Muscle of back (tissue), 11 donors: Measurements from ENCODE around the gene ABLIM3. TPM values are rescaled to one million over a fixed set of nuclear protein-coding genes. Genes with fewer than 3 reads are reported as not detected.
"Not testable (repeated sequence)": the region's sequence is repeated elsewhere in the genome, so short reads cannot be mapped to it uniquely, and the experiment has no call there.

ENCODE experiments used
- DNase-seq, 3 donors: peaks; one replicate each; pipeline versions ENCODE4 v3.0.0 to v3.0.0-alpha.2; 2013
- polyA plus RNA-seq, 10 donors: library from polyadenylated mRNA; unstranded; fragments of 120-200 nt; gene quantifications; one replicate each; pipeline ENCODE4 v1.2.1, GENCODE V29; 2013; ENCODE audit not compliant: insufficient read length in 10 of 10

ABLIM3 gene
- polyA plus RNA-seq, 10 donors: 57.2 to 111 (median 84.3) TPM

DNA sequence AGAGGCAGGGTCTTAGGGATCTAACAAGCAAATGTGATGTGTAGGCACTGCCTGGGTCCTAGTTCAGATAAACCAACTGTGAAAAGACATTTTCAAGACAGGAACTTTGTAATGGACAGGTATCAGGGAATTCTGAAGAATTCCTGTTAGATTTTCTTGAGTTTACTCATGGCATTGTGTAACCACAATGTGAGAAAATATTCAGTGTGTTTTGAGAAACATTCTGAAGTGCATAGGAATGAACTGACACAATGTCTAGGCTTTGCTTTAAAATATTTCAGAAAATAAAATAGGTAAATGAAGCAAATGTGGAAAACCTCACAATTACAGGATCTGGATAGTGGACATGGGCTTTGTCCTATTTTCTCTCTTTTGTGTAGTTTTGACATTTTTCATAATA is 115.2 kb downstream of the ABLIM3 start:
- no peak for DNase-seq

DNA sequence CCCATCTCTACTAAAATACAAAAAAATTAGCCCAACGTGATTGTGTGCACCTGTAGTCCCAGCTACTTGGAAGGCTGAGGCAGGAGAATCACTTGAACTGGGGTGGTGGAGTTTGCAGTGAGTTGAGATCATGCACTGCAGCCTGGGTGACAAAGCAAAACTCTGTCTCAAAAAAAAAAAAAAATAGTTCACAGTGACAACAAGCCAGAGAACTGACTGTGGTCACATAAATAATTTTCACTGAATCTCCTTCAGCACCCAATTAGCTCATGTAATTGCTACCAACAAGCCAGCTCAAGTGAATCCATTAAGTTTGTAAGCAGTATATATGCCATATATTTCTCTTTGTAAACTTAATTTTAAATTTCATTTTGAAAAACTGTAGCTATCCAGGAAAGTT is 115.8 kb downstream of the ABLIM3 start:
- DNase-seq: no peak

DNA sequence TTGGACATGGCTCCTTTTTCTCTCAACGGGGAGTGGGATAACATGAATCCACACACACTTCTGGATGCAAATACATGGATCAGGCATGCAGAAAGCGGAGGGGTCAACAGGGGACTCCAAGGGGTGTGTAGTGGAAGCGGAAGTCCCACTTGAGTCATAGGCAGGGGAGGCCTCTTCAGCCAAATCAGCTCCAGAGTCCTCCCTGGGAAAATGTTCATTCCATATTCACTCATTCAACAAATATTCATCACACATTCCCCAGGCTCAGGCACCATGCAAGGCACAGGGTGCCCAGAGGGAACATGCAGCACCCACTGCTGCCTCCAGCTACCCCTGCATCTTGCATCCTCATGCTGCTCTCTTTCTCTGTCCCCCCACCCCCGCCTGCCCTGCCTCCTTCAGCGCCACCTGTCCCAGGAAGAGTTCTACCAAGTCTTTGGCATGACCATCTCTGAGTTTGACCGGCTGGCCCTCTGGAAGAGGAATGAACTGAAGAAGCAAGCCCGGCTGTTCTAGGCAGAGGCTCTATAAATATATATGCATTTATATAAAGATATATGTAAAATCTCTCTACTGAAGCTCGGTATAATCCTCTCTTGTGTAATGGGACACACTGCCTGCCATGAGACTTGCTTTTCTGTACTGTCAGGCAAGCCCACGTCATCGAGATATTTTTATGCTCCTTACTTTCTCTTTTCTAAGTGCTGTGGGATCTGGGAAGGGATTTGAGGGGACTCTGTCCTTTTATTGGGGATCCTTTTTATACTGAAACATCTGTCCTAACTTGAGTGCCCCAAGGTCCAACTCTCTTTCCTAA is 116.8 kb downstream of the ABLIM3 start:
- no peak for DNase-seq

DNA sequence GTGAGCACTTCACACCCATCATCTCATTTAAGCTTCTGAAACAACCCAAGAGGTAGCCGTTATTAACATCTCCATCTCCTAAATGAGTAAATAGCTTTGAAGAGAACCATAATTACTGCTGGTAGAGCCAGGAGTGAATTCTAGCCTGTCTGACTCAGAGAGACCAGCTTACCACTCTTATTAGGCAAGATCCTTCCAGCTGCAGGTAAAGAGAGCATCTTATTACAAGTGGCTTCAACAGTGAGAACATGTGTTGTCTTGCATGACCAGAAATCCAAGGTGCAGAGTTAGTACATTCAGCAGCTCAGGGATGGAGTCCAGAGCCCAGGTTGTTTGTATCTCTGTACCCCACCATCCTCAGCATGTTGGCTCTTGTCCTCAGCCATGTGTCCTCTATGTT is 119.5 kb downstream of the ABLIM3 start:
- DNase-seq: no peak

DNA sequence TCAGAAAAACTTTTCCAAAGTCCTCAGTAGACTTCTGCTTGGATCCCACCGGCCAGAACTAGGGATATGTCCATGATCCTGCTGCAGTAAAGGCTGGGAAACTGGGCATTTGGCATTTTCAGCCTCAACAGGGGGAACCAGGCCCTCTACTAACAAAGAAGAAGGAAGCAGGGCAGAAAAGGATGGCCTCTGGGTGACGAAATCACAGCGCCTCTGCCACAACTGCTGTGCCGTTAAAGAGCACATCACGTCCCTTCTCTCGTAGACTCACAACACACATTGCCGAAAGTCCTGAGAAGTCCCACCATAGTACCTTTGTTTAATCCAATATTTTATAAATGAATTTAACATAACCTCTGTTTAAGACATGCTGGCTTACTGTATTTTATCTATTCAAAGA is 120.0 kb downstream of the ABLIM3 start:
- DNase-seq: no peak

DNA sequence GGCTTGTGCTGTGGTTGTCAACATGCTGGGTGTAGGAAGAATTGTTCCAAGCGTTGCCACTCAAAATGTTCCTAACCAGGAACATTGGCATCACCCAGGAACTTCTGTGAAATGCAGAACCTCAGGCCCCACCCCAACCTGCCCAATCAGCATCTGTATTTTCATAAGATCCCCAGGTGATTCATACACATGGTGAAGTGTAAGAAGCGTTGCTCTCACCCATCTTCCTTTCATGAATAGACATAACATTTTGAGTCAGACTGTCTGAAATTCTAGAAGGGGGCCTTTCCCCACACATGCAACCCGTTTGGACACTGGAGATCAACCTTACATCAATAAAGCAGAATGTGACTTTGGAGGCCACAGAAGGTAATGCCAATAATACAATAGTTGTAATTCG is 121.0 kb downstream of the ABLIM3 start:
- DNase-seq: no peak

DNA sequence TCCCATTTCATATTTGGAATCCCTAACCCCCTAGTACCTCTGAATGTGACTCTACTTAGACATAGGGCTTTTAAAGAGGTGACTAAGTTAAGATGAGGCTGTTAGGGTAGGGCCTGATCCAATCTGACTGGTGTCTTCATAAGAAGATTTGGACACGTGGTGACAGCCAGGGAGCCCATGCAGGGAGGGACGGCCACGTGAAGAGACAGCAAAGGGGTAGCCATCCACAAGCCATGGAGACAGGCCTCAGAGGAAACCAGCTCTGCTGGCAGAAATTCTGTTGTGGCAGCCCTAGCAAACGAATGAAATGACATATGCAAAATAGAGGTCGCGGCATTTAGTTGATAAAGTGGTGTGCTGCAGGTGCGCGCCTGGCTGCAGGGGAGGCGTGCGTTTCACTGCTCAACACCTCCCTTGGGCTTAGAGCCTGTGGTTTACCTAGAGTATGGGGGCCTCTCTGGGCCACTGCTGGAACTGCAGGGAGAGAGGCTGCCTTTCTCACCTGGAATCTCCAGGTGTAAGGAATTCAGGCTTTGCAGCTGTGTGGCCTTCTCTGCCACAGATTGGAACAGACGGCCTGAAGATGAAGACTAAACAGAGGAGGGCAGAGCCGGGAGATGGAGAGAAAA is 123.3 kb downstream of the ABLIM3 start:
- DNase-seq: no peak

DNA sequence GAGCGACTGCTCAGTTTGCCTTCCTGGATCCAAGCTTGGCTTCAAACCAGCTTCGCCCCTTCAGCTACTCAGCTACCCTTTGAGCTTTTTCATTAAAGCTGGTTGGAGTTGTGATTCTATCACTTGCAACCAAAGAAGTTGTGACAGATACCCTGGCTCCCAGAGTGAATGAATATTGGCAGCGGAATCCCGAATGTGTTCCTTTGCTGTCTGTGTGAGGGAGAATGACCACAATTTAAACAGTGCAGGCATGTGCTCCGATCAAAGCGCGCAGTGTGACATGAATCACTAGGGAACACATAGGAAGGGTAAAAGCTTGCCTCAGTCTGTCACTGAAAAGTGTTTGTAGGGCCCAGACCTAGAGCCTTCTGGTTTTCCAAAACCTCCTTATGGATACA is 123.8 kb downstream of the ABLIM3 start:
- no peak for DNase-seq

DNA sequence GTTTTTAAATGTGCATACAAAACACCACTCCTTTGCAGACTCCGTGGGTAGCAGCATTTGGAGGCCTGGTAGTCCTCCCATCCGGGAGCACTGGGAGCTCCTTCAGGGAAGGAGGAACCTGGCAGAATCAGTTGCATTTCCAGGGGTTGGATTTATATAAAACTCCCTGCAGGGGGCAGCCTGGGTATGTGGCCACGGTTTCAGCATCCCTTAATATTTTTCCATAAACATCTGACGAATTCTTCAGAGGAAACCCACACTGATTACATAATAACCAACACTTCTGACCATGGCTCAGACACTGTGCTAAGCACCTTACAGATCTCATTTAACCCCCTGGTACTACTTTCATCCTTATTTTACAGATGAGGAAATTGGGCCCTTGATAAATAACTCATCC is 124.3 kb downstream of the ABLIM3 start:
- DNase-seq: no peak

DNA sequence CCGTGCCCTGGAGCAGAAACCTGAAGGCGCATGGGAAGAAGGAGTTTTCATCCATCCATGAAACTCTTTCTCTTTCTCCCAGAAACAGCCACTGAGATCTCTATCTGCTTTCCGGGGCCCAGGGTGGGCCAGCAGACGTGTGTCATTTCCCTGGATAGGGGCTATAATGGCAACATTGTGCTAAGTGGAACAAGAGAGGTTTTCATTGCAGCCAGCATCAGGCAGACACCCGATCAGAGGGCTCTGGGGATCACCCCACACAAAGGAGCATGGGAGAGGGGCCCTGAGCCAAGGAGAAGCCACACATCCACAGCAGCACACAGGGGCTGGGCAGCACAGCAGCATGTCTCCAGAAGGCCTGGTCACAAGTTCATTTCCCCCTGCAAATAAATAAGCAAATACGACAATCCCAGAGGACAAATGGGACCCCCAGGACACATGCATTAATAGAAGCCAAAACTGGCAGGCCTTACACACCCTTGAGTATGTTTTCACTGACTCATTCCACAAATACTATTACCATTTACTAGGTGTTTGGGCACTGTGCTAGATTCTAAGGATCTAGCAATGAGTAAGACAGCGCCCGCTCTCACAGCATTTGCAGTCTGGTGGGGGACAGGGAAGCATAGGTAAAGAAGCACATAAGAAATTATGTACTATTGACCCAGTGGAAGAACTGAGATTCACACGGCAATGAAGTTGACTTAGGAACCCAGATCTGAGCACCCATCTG is 126.1 kb downstream of the ABLIM3 start:
- no peak for DNase-seq

DNA sequence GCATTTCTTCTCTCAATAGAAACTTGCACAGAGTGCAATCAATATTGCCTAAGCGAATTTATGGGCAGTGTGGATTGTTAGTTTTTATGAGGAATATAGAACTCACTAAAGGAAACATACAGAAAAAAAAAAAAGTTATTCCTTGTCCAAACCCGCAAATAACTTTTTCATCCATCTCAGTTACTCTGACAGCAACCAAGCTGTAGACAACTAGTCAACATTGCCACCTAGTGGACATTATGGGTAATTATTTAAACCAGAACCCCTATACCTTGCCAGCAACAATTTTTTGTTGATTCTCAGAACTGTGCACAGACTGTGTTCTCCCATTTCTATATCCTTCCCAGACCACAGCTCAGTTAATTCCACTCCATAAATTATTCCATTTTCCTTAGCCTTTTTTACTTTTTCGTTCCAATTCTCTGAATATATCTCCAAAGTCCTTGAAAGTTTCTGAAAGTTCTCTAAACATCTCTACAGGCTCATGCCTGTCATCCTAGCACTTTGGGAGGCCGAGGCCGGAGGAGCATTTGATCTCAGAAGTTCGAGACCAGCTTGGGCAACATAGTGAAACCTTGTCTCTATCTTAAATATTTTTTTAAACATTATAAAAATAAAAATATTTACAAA is 127.8 kb downstream of the ABLIM3 start:
- DNase-seq: peak in 2 of 3 donors; percentile 16 to 35

DNA sequence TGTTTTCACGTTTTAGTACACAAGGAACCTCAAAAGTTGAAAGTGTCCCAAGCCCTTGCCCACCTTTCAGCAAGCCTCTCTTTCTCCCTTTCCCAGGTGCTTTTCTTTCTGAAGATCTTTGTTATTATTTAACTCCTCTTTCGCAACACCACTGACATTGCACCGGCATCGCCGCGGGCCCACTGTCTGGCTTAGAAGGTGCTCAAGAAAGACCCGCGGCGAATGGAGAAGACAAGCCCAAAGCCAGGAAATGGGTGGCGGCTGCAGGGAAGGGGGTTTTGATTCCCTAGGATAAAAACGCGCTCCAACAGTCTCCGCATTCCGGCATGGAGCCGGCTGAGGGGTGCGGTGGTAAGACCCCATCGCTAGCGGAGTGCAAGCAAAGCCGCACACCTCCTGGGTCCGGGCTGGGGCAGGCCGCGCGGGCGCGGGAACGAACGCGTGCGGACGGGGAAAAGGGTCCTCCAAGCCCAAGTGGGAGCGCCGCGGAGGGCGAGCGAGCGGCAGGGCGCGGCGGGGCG is 130.0 kb downstream of the ABLIM3 start:
- peak in 1 of 3 donors; percentile 10 for DNase-seq

DNA sequence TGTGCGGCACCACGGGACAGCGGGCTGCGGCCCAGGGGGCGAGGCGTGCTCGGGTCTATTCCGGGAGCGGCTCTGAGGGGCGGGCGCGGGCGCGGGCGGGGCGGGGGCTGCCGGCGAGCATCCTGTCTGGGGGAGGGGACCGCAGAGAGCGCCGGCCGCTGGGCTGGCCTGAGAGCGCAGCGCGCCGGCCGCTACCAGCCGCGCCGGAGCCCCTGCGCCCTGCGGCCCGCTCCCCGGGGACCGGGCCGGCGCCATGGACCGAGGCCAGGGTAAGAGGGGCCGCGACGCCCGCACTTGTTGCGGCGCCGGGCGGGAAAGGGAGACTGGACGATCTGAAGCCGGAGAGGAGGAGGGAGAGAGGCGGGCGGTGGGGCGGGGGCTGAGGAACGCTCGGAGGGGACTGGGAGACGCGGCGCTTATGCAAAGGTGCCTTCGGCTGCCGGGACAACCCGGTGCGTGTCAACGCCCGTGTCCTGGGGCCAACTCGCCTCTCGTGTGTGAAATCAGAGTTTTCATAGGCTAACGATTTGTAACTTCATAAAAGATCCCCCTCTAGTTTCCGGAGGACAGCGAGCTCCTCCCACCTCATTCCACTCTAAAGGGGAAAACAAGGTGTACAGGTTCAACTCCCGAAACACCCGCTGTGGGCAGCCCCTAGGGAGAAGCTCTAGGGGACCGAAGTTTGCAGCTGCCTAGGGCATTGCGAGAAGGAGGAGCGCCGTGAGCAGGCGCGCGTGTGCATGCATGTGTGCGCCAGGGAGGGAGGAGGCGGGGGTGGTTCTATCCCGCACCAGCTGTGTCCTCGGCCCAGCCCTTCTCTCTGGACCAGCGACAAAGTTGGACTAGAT is 130.6 kb downstream of the ABLIM3 start, which contains the start of gene AFAP1L1:
TSS of gene AFAP1L1 (plus strand) at position 144 of the 848 bp plus-strand sequence. CDS start at position 254, 110 bp downstream.
- peak; percentile 56 to 79 (median 66) for DNase-seq

DNA sequence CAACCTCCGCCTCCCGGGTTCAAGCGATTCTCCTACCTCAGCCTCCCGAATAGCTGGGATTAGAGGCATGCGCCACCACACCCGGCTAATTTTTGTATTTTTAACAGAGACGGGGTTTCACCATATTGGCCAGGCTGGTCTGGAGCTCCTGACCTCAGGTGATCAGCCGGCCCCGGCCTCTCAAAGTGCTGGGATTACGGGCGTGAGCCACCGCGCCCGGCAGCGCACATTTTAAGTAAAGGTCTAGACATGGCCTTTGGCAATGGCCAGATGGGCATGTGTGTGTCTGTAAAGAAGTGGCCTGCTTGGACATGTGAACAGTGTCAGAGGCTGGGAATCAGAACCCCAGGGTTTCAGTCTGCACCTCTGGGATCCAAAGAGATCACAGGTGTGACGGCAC is 131.5 kb downstream of the ABLIM3 start:
- DNase-seq: not testable (repeated sequence)

DNA sequence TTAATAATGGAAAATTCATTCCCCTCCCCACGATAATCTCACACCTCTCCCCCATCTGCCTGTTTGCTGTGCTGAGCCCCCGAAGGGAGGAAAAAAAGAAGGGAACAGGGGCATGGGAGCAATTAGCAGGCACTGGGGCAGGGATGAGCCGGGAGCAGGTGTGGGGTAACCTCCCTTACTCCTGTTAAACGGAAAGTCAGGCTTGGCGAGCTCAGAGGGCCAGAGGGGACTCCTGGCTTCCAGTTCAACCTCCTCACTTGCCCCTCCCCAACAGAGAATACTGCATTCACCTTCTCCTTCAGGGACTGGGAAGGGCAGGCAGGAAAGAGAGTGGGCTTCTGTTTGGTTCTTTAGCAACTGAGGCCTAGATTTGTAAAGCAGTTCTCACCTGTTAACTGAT is 131.9 kb downstream of the ABLIM3 start:
- no peak for DNase-seq

DNA sequence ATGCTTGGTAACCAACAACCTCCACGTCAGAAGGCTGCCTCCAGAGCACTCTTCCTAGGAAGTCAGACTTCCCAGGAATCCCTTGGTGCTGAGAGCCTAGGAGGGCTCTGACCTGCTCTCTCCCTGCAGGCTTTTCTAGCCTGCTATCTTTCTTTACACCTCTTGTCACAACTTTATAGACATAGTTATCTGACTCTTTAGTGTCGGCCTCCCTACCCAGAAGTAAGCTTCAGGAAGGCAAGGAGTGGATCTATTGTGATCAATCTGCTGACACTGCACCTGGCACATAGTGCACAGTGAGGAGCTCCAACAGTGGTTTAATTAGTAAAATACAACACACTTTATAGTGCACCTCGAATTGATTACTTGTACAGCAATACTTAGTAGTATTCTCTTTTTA is 132.7 kb downstream of the ABLIM3 start:
- no peak for DNase-seq

DNA sequence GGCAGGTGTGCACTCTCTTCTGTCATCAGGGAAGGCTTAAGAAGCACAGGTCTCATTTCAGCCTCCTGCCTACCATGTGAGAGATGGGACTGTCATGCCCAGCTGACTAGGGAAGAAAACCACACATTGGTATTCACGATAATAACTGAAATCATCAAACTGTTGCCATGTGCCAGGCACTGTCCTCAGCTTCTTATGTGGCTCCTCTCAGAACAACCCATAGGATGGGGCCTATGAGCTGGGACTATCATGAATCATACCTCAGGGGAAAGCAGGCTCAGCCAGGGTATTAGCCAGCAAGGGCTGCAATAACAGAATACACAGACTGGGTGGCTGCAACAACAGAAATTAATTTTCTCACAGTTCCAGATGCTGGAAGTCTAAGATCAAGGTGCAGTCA is 133.6 kb downstream of the ABLIM3 start:
- DNase-seq: no peak

DNA sequence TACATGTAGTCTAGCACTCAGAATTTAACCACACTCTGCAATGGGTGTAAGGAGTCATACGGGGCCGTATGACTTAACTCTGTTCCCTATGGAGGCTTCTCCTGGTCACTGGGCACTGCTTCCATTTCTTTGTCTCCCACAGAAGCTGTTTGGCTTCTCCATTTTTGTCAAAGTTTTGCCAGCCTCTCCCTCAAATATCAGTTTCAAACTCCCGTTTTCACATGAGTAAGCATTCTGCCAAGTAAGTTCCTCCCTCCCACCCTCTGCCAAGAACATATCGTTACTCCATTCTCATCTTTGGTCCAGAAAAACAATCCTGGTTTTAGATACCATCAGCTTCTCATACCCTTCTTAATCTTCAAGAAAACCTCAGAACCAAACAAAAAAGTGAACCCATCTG is 136.5 kb downstream of the ABLIM3 start:
- DNase-seq: no peak

DNA sequence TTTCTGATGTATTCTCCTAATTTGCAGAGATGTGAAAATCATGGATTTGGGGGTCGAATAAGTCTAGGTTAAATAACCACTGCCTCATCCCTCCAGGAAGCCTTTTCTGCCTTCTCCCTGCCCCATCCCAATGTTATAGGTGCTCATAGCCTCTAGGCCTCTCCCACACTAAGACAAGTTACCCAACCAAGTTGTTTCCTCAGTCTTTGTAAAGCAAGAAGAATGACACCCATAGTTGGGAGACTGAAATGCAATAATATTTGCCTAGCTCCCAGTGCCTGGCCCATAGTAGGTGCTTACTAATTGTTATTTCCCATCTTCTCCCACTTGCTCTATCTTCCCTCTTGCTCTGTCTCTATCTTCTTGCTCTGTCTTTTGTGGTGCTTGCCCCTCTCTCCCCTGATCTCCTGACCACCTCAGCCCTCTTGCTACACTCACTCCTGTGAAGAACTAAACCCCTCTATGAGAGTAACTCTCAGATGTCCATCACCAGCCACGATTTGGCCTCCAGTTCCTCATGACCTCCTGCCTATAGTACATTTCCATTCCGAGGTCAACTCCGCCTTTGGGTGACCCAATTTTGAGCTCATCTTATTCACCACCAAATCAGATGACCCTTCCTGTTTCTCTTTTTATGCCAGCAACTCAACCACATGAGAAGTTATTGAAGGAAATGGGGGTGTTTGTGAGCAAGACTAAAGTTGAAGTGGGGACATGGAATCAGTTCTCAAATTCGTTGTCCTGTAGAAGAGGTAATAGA is 137.3 kb downstream of the ABLIM3 start:
- DNase-seq: no peak

DNA sequence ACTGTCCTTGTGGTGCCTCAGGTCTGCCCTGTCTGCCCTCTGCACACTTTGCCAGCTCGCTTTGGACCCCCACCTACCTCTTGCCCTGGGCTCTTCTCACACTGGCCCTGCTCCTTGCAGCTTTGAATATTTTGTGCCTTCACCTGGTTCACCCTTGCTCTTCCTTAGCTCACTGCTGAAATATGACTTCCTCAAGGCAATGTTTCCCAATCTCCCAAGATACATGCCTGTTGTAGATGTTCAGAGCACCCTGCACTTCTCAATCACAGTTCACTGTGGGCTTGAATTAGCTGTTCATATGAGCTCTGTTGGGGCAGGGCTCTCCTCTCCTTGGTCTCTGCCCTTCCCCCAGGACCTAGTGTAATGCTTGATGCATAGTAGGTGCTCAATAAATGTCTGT is 138.4 kb downstream of the ABLIM3 start:
- no peak for DNase-seq
